ENCODE measurements around the gene MYO16.

GRCh38 chr13:109087916-109088623 is 458.7 kb downstream of the MYO16 start:
- TF ChIP-seq, protein P1, sequence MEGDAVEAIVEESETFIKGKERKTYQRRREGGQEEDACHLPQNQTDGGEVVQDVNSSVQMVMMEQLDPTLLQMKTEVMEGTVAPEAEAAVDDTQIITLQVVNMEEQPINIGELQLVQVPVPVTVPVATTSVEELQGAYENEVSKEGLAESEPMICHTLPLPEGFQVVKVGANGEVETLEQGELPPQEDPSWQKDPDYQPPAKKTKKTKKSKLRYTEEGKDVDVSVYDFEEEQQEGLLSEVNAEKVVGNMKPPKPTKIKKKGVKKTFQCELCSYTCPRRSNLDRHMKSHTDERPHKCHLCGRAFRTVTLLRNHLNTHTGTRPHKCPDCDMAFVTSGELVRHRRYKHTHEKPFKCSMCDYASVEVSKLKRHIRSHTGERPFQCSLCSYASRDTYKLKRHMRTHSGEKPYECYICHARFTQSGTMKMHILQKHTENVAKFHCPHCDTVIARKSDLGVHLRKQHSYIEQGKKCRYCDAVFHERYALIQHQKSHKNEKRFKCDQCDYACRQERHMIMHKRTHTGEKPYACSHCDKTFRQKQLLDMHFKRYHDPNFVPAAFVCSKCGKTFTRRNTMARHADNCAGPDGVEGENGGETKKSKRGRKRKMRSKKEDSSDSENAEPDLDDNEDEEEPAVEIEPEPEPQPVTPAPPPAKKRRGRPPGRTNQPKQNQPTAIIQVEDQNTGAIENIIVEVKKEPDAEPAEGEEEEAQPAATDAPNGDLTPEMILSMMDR (IDR thresholded peaks at IDR 0.05; ENCODE audit: poor library complexity, severe bottlenecking) = no peak
- no peak for TF ChIP-seq EZH2 (IDR thresholded peaks at IDR 0.05; ENCODE audit: borderline replicate concordance, insufficient read depth, low read length, poor library complexity, severe bottlenecking)
- TF ChIP-seq RAD21 (conservative IDR thresholded peaks at IDR 0.05) = no peak
- TF ChIP-seq POLR2AphosphoS5 (IDR thresholded peaks at IDR 0.05) = no peak
- TF ChIP-seq REST (IDR thresholded peaks at IDR 0.05; ENCODE audit: borderline replicate concordance) = no peak
- TF ChIP-seq SMC3 (conservative IDR thresholded peaks at IDR 0.05; ENCODE audit: poor library complexity) = no peak
- TF ChIP-seq MXI1 (conservative IDR thresholded peaks at IDR 0.05; ENCODE audit: poor library complexity, severe bottlenecking) = no peak
- no peak for TF ChIP-seq EP300 (conservative IDR thresholded peaks at IDR 0.05; ENCODE audit: poor library complexity, severe bottlenecking)

Measured in neural cell (in vitro differentiated cells).